Neural progenitor cell (in vitro differentiated cells): ENCODE data around the gene PSENEN. TPM values are rescaled to one million over a fixed set of nuclear protein-coding genes. Genes with fewer than 3 reads are reported as not detected.
"Not testable (repeated sequence)": the region's sequence is repeated elsewhere in the genome, so short reads cannot be mapped to it uniquely, and the experiment has no call there.

Experiments used
- DNase-seq: peaks from one replicate; pipeline ENCODE4 v3.0.0-alpha.2; 2016; ENCODE audit warnings: low spot score
- H2AFZ ChIP-seq: fragments of 200-600 bp; sonication (generic); replicated peaks from 2 replicates; pipeline ENCODE4 v1.6.1; 2016; ENCODE audit warnings: antibody characterized with exemption
- H3F3A ChIP-seq: fragments of 200-600 bp; sonication (generic); 2 replicates; pipeline ENCODE4 v1.6.1; 2016; ENCODE audit warnings: antibody characterized with exemption, low read depth
- H3K27ac ChIP-seq: fragments of 200-600 bp; sonication (generic); 2 replicates; pipeline ENCODE4 v1.5.1; 2016; ENCODE audit warnings: mild to moderate bottlenecking
- H3K27me3 ChIP-seq: fragments of 200-600 bp; sonication (generic); 2 replicates; pipeline ENCODE4 v1.6.1; 2016; ENCODE audit warnings: mild to moderate bottlenecking, moderate library complexity
- H3K36me3 ChIP-seq: fragments of 200-600 bp; sonication (generic); 2 replicates; pipeline ENCODE4 v1.5.1; 2016
- H3K4me1 ChIP-seq: fragments of 200-600 bp; sonication (generic); 2 replicates; pipeline ENCODE4 v1.6.1; 2016; ENCODE audit warnings: mixed run types
- H3K4me2 ChIP-seq: fragments of 200-600 bp; sonication (generic); 2 replicates; pipeline ENCODE4 v1.6.1; 2016
- H3K4me3 ChIP-seq: fragments of 200-600 bp; sonication (generic); 2 replicates; pipeline ENCODE4 v1.5.1; 2016
- H3K79me2 ChIP-seq: fragments of 200-600 bp; sonication (generic); 2 replicates; pipeline ENCODE4 v1.6.1; 2016; ENCODE audit warnings: low read depth
- H3K9ac ChIP-seq: fragments of 200-600 bp; sonication (generic); 2 replicates; pipeline ENCODE4 v1.6.1; 2016
- H3K9me3 ChIP-seq: fragments of 200-600 bp; sonication (generic); 2 replicates; pipeline ENCODE4 v1.5.1; 2016; ENCODE audit warnings: low read depth
- H4K20me1 ChIP-seq: fragments of 200-600 bp; sonication (generic); 2 replicates; pipeline ENCODE4 v1.6.1; 2016; ENCODE audit warnings: low read depth
- H3K27ac Mint-ChIP-seq: 3 replicates; pipeline ENCODE4 v1.8.0; 2021; ENCODE audit warnings: mixed read lengths
- H3K27me3 Mint-ChIP-seq: 2 replicates; pipeline ENCODE4 v1.8.0; 2022; ENCODE audit warnings: low read depth, mild to moderate bottlenecking, inconsistent platforms, moderate library complexity, mixed read lengths; ENCODE audit not compliant: insufficient read depth
- H3K36me3 Mint-ChIP-seq: 3 replicates; pipeline ENCODE4 v1.8.0; 2021; ENCODE audit warnings: mixed read lengths
- H3K4me1 Mint-ChIP-seq: 3 replicates; pipeline ENCODE4 v1.8.0; 2021; ENCODE audit warnings: mixed read lengths
- H3K4me3 Mint-ChIP-seq: 3 replicates; pipeline ENCODE4 v1.8.0; 2021; ENCODE audit warnings: mild to moderate bottlenecking, moderate library complexity, mixed read lengths
- H3K9me3 Mint-ChIP-seq: 3 replicates; pipeline ENCODE4 v1.8.0; 2020; ENCODE audit warnings: mixed read lengths
- CTCF ChIP-seq: fragments of 200-600 bp; sonication (generic); IDR thresholded peaks from 2 replicates; pipeline ENCODE4 v1.5.1; 2017; ENCODE audit warnings: antibody characterized with exemption, mild to moderate bottlenecking
- EZH2 ChIP-seq: fragments of 200-600 bp; sonication (generic); IDR thresholded peaks from 2 replicates; pipeline ENCODE4 v1.6.1; 2017; ENCODE audit warnings: antibody characterized with exemption, mild to moderate bottlenecking, moderate library complexity
- EZH2phosphoT487 ChIP-seq: fragments of 200-600 bp; sonication (generic); IDR thresholded peaks from 2 replicates; pipeline ENCODE4 v1.6.1; 2017; ENCODE audit warnings: antibody characterized with exemption
- total RNA-seq: library from RNA; depleted of rRNA; stranded (reverse); fragments of >200 nt; gene quantifications from 2 replicates; pipeline ENCODE4 v1.2.3, GENCODE V29; 2015; ENCODE audit warnings: low replicate concordance

PSENEN gene
- total RNA-seq, 1 donor from 2014 or later: 10.9 TPM

- DNase-seq: no peak
- peaks cover 35% of the 10 kb centered on the region for H3K27me3 ChIP-seq
- no peaks in the 10 kb centered on the region for H3K9me3 Mint-ChIP-seq
- H3K4me2 ChIP-seq: no peak overlapping the region
- H3K9ac ChIP-seq: no peak overlapping the region
- no peaks in the 10 kb centered on the region for H3K36me3 ChIP-seq
- H3K4me3 Mint-ChIP-seq: no peak overlapping the region
- TF ChIP-seq EZH2 (no peak), EZH2phosphoT487 (no peak), CTCF (no peak)
- H3K9me3 ChIP-seq: no peaks in the 10 kb centered on the region
- no peak overlapping the region for H3K27ac ChIP-seq
- H3K27me3 Mint-ChIP-seq: peaks cover 29% of the 10 kb centered on the region
- no peak overlapping the region for H2AFZ ChIP-seq
- H3K36me3 Mint-ChIP-seq: peaks cover 1% of the 10 kb centered on the region
- H3K4me1 ChIP-seq: peaks cover 5% of the 10 kb centered on the region
- H3K79me2 ChIP-seq: no peaks in the 10 kb centered on the region
- H3K4me3 ChIP-seq: no peak overlapping the region
- peaks cover 5% of the 10 kb centered on the region for H3K4me1 Mint-ChIP-seq
- no peaks in the 10 kb centered on the region for H3F3A ChIP-seq
- H3K27ac Mint-ChIP-seq: no peak overlapping the region
- H4K20me1 ChIP-seq: no peaks in the 10 kb centered on the region
These were observed 47.4 kb downstream of the PSENEN start for GRCh38 chr19:35792888-35793287.

GRCh38 chr19:35793381-35794165, 48.1 kb downstream of the PSENEN start:
- Histone ChIP-seq H3K4me1 (peaks cover 5% of the 10 kb centered on the region), H3K27ac (no peak overlapping the region), H3K27me3 (peaks cover 41% of the 10 kb centered on the region), H3F3A (no peaks in the 10 kb centered on the region), H3K4me3 (no peak overlapping the region), H3K36me3 (no peaks in the 10 kb centered on the region), H3K4me2 (no peak overlapping the region), H4K20me1 (no peaks in the 10 kb centered on the region), H3K9ac (no peak overlapping the region), H2AFZ (no peak overlapping the region), H3K9me3 (no peaks in the 10 kb centered on the region), H3K79me2 (no peaks in the 10 kb centered on the region)
- no peak for DNase-seq
- H3K27ac Mint-ChIP-seq: no peak overlapping the region
- no peak for TF ChIP-seq CTCF
- TF ChIP-seq EZH2phosphoT487: no peak
- TF ChIP-seq EZH2: no peak
- no peaks in the 10 kb centered on the region for H3K9me3 Mint-ChIP-seq
- H3K36me3 Mint-ChIP-seq: no peaks in the 10 kb centered on the region
- peaks cover 5% of the 10 kb centered on the region for H3K4me1 Mint-ChIP-seq
- H3K27me3 Mint-ChIP-seq: peaks cover 33% of the 10 kb centered on the region
- no peak overlapping the region for H3K4me3 Mint-ChIP-seq

- H3K79me2 ChIP-seq, H3K36me3 Mint-ChIP-seq, DNase-seq, H3F3A ChIP-seq, H3K27ac Mint-ChIP-seq, H3K4me2 ChIP-seq, H3K36me3 ChIP-seq, H3K4me1 Mint-ChIP-seq, H4K20me1 ChIP-seq, H3K27ac ChIP-seq, H3K4me3 Mint-ChIP-seq, H3K9ac ChIP-seq, H3K9me3 ChIP-seq, H3K4me3 ChIP-seq, H2AFZ ChIP-seq, H3K9me3 Mint-ChIP-seq, H3K4me1 ChIP-seq: not testable (repeated sequence)
- H3K27me3 ChIP-seq: peaks cover 46% of the 10 kb centered on the region
- peaks cover 40% of the 10 kb centered on the region for H3K27me3 Mint-ChIP-seq
These were observed 50.1 kb downstream of the PSENEN start for GRCh38 chr19:35795564-35795963.

Other genes starting within 250 kb of the PSENEN start
- 175 and 208 TPM in 2 replicates for gene DMKN, start 232.0 kb upstream of the PSENEN start, total RNA-seq
- not detected in 2 replicates for gene SBSN, start 217.3 kb upstream of the PSENEN start, total RNA-seq
- not detected in 2 replicates for gene GAPDHS, start 212.2 kb upstream of the PSENEN start, total RNA-seq
- 57.8 and 81.7 TPM in 2 replicates for gene TMEM147, start 200.0 kb upstream of the PSENEN start, total RNA-seq
- 0.12 TPM in 1 of 2 replicates, not detected in the other for gene ATP4A, start 182.0 kb upstream of the PSENEN start, total RNA-seq
- 0.34 TPM in 1 of 2 replicates, not detected in the other for gene PMIS2, start 159.5 kb upstream of the PSENEN start, total RNA-seq
- 12.4 and 27.8 TPM in 2 replicates for gene HAUS5, start 132.9 kb upstream of the PSENEN start, total RNA-seq
- gene RBM42, start 116.6 kb upstream of the PSENEN start, total RNA-seq: 20.1 and 53.7 TPM in 2 replicates
- gene ETV2, start 103.9 kb upstream of the PSENEN start, total RNA-seq: 0.71 TPM in 1 of 2 replicates, not detected in the other
- gene COX6B1, start 97.3 kb upstream of the PSENEN start, total RNA-seq: 403 and 511 TPM in 2 replicates
- gene UPK1A, start 79.1 kb upstream of the PSENEN start, total RNA-seq: 1.3 TPM in 1 of 2 replicates, not detected in the other
- gene ZBTB32, start 41.1 kb upstream of the PSENEN start, total RNA-seq: not detected in 2 replicates
- gene KMT2B, start 27.6 kb upstream of the PSENEN start, total RNA-seq: 12.6 and 16.0 TPM in 2 replicates
- 5.0 and 9.2 TPM in 2 replicates for gene IGFLR1, start 3.2 kb upstream of the PSENEN start, total RNA-seq
- gene U2AF1L4, start 233 bp upstream of the PSENEN start, total RNA-seq: 17.2 and 27.9 TPM in 2 replicates
- gene LIN37, start 2.9 kb downstream of the PSENEN start, total RNA-seq: 11.4 and 12.4 TPM in 2 replicates
- not detected in 2 replicates for gene HSPB6, start 11.4 kb downstream of the PSENEN start, total RNA-seq
- 7.1 and 13.4 TPM in 2 replicates for gene PROSER3, start 12.5 kb downstream of the PSENEN start, total RNA-seq
- 6.5 and 15.1 TPM in 2 replicates for gene ARHGAP33, start 29.9 kb downstream of the PSENEN start, total RNA-seq
- gene PRODH2, start 67.2 kb downstream of the PSENEN start, total RNA-seq: not detected in 2 replicates
- gene NPHS1, start 106.9 kb downstream of the PSENEN start, total RNA-seq: 0.40 and 0.62 TPM in 2 replicates
- 2.4 and 5.5 TPM in 2 replicates for gene KIRREL2, start 111.3 kb downstream of the PSENEN start, total RNA-seq
- gene APLP1, start 122.9 kb downstream of the PSENEN start, total RNA-seq: 89.5 and 191 TPM in 2 replicates
- 1.3 and 4.7 TPM in 2 replicates for gene NFKBID, start 154.9 kb downstream of the PSENEN start, total RNA-seq
- not detected in 2 replicates for gene HCST, start 156.9 kb downstream of the PSENEN start, total RNA-seq
- gene TYROBP, start 162.6 kb downstream of the PSENEN start, total RNA-seq: not detected in 2 replicates
- 2.3 and 9.5 TPM in 2 replicates for gene LRFN3, start 190.7 kb downstream of the PSENEN start, total RNA-seq
- gene SDHAF1, start 249.5 kb downstream of the PSENEN start, total RNA-seq: 4.6 and 18.6 TPM in 2 replicates